H1 (cell line): Measurements from ENCODE around the gene AP2A1. TPM values are rescaled to one million over a fixed set of nuclear protein-coding genes. Genes with fewer than 3 reads are reported as not detected.

ENCODE experiments used
- BRCA1 ChIP-seq: IDR thresholded peaks from 2 replicates; pipeline ENCODE4 v1.6.1; 2012; ENCODE audit warnings: low read depth, low read length, improper control_type of control experiment
- CHD2 ChIP-seq: IDR thresholded peaks from 2 replicates; pipeline ENCODE4 v1.6.1; 2012; ENCODE audit warnings: low read length, improper control_type of control experiment
- EZH2 ChIP-seq: fragments of 200-600 bp; sonication (generic); IDR thresholded peaks from 2 replicates; pipeline ENCODE4 v1.7.1; 2012; ENCODE audit warnings: low read depth, mild to moderate bottlenecking, moderate library complexity, low read length, inconsistent platforms; ENCODE audit not compliant: severe bottlenecking
- RFX5 ChIP-seq: IDR thresholded peaks from 2 replicates; pipeline ENCODE4 v1.6.1; 2011; ENCODE audit warnings: low read depth, low read length, improper control_type of control experiment, borderline replicate concordance
- SP2 ChIP-seq: IDR thresholded peaks from 2 replicates; pipeline ENCODE4 v1.6.1; 2012; ENCODE audit warnings: mild to moderate bottlenecking, low read length, inconsistent platforms
- polyA plus RNA-seq, 7 experiments: library from polyadenylated mRNA; depleted of rRNA in 3 of 7; stranded (reverse) in 5 of 7; unstranded in 2 of 7; fragments of >200 nt in 5 of 7; fragments of 200-250 nt in 2 of 7; gene quantifications; 1 replicate in 5 of 7; 2 replicates in 1 of 7; 4 replicates in 1 of 7; pipeline versions ENCODE4 v1.2.1 to v1.2.3, GENCODE V29; 2011 to 2013; ENCODE audit warnings: missing spikeins in 2 of 7, mixed read lengths in 2 of 7
- total RNA-seq: library from RNA; stranded (reverse); fragmentation: NEBNext Ultra II Directional; extraction: Animal tissue kit (Norgen Biotek cat#: 25700); gene quantifications from 2 replicates; pipeline ENCODE4 v1.2.1, GENCODE V29; 2021
- TF ChIP-seq, protein P1 (sequence below): IDR thresholded peaks from 2 replicates; pipeline ENCODE4 v1.6.1; 2012; ENCODE audit warnings: low read length, inconsistent platforms

The AP2A1 gene
- total and polyA plus RNA-seq, 2 of the 8 experiments (the other 6 are each of a cell fraction or from before 2014, with no cell fraction given) = 105 to 106 TPM

DNA sequence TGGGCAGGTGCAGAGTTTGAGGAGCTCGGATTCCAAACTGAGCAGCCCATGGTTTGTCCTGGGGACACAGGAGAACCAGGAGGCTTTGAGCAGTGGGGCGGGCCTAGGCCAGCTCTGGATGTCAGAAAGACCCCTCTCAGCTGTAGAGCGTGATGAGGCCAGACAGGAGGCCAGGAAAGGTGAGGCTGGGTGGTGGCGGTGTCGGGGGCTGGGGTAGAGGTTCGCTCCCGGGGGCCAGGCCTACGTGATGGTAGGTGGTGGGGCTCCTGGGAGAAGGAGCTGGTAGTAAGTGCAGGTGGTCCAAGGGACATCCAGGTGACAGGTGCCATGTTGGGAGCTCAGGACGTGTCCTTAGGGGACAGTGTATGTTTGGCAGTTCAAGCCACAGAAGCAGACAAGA is 70.6 kb downstream of the AP2A1 start (continued):
- TF ChIP-seq RFX5 (no peak), BRCA1 (no peak), SP2 (no peak), EZH2 (no peak), CHD2 (no peak)
- TF ChIP-seq, protein P1, sequence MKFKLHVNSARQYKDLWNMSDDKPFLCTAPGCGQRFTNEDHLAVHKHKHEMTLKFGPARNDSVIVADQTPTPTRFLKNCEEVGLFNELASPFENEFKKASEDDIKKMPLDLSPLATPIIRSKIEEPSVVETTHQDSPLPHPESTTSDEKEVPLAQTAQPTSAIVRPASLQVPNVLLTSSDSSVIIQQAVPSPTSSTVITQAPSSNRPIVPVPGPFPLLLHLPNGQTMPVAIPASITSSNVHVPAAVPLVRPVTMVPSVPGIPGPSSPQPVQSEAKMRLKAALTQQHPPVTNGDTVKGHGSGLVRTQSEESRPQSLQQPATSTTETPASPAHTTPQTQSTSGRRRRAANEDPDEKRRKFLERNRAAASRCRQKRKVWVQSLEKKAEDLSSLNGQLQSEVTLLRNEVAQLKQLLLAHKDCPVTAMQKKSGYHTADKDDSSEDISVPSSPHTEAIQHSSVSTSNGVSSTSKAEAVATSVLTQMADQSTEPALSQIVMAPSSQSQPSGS = no peak
- TF ChIP-seq, all 59 proteins: peak for 0
